GM12872 (cell line): Measurements from ENCODE around the gene PIEZO1.

Experiments
- TF ChIP-seq, protein P1 (sequence below): IDR thresholded peaks from 3 replicates; pipeline ENCODE4 v1.5.1; 2011; ENCODE audit warnings: low read depth, mild to moderate bottlenecking, low read length, moderate library complexity; ENCODE audit not compliant: insufficient read depth

The PIEZO1 gene

DNA sequence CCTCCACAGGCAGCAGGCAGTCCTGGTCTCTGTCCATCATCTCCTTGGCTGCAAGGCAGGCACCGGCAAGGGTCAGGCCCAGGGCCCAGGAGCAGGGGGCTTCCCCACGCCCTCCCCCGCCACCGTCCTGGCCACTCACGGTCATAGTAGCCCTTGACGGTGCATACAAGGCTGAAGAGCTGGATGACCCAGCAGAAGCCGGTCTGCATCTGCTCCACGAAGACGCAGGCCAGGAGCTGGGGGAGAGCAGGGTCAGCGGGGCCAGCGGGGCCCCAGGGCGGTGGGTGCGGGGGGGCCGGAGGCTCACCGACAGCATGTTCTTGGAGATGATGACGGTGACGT lies 58.6 kb downstream of the PIEZO1 start:
- TF ChIP-seq, protein P1, sequence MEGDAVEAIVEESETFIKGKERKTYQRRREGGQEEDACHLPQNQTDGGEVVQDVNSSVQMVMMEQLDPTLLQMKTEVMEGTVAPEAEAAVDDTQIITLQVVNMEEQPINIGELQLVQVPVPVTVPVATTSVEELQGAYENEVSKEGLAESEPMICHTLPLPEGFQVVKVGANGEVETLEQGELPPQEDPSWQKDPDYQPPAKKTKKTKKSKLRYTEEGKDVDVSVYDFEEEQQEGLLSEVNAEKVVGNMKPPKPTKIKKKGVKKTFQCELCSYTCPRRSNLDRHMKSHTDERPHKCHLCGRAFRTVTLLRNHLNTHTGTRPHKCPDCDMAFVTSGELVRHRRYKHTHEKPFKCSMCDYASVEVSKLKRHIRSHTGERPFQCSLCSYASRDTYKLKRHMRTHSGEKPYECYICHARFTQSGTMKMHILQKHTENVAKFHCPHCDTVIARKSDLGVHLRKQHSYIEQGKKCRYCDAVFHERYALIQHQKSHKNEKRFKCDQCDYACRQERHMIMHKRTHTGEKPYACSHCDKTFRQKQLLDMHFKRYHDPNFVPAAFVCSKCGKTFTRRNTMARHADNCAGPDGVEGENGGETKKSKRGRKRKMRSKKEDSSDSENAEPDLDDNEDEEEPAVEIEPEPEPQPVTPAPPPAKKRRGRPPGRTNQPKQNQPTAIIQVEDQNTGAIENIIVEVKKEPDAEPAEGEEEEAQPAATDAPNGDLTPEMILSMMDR = no peak

DNA sequence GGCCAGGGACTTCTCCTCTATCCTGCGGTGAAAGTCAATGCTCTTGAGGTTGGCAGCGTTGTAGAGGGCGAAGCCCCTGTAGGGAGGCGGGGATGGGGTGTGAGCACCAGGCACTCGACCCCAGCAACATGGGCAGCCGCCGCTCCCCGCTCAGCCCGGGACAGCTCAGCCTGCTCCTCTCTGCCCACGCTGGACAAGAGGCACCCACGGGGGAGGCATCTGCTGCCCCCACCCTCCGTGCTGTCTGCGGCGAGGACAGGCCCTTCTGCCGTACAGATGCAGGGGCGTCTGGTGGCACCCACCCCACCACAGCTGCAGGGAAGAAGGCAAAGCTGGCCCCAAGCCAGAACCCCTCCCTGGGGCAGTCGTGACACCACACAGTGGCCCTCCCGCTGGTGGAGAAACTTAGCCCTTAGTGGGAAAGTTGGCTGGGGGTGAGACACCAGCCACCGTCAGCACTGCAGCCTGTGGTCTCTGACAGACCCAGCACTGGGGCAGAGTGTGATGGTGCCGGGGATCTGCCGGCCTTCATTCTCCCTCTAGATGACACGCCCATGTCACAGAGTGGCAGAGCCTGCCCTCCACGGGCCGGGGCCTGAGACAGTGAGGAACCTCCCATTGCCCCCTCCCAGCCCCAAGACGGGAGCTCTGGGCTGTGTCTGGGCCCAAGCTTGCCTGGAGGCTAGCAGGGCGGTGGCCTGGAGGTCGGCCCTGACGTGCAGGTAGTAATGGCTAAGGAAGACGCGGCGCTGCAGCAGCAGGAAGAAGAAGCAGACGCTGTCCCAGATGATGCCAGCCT lies 59.2 kb downstream of the PIEZO1 start:
- TF ChIP-seq, protein P1 = no peak

- TF ChIP-seq, protein P1 = no peak
These were observed 60.0 kb downstream of the PIEZO1 start for GRCh38 chr16:88724855-88725555.

DNA sequence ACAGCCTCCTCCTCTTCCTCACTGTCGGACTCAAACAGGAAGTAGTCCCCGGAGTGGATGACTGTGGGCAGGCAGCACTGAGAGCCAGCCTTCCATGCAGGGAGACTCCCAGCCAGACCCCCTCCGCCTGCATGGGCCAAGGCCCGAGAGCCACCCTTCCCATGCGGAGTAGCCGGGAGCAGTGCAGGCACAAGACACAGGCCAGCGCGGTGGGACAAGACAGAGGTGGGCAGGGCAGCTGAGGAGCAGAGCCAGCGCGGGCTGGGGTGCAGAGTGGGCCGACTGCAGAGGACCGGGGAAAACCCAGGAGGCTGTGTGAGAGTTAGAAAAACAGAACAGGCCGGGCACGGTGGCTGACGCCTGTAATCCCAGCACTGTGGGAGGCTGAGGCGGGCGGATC lies 61.1 kb downstream of the PIEZO1 start:
- TF ChIP-seq, protein P1 = no peak

DNA sequence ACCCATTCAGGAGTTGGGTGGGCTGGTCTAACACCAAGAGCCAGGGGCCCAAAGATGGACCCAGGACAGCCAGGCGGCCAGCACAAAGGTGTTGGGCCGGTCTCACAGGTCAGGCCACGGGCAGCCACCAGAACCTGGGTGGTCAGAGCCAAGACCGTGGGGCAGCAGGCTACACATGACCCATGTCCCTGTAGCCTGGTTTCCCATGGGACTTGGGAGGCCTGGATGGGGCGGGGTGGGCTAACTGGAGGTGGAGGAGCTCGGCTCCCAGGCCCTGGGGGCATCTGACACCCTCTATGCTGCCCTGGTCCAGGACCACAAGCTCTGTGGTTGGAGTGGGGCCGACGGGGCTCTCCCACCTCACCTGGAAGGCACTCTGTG lies 61.5 kb downstream of the PIEZO1 start:
- TF ChIP-seq, protein P1 = no peak

GRCh38 chr16:88722784-88723506 lies 62.1 kb downstream of the PIEZO1 start:
- TF ChIP-seq, protein P1 = no peak
